Stimulated activated CD8-positive, alpha-beta memory T cell treated with anti-CD3 and anti-CD28 coated beads, Interleukin-2, amount 100 ng/mL, for 1 hour (primary cell): ENCODE measurements around the gene ZNF211.

Source experiments
- DNase-seq, 2 donors: peaks; one replicate each; pipeline ENCODE4 v3.0.0-alpha.2; 2020; ENCODE audit warnings: low read depth in 2 of 2

ZNF211 gene

GRCh38 chr19:57632987-57633831 is at the start of gene ZNF211:
TSS of gene ZNF211 (plus strand) at chr19:57633168. CDS start at chr19:57633347, 179 bp downstream.
- peak; percentile 70 to 75 for DNase-seq

- peak; percentile 69 to 70 for DNase-seq
Observed at GRCh38 chr19:57583521-57584416, 49.2 kb upstream of the ZNF211 start, which contains the start of gene ZIK1. TSS of gene ZIK1 (plus strand) at chr19:57584145. CDS start at chr19:57584357, 212 bp downstream.

GRCh38 chr19:57587529-57587928 is 45.4 kb upstream of the ZNF211 start:
- no peak for DNase-seq

GRCh38 chr19:57599377-57599760 is 33.6 kb upstream of the ZNF211 start:
- DNase-seq: no peak

- peak; percentile 64 to 77 for DNase-seq
Observed at GRCh38 chr19:57599761-57600383, 33.1 kb upstream of the ZNF211 start, which contains the start of gene ZNF530. TSS of gene ZNF530 (plus strand) at chr19:57599885. CDS start at chr19:57604346, 4,461 bp downstream.

DNA sequence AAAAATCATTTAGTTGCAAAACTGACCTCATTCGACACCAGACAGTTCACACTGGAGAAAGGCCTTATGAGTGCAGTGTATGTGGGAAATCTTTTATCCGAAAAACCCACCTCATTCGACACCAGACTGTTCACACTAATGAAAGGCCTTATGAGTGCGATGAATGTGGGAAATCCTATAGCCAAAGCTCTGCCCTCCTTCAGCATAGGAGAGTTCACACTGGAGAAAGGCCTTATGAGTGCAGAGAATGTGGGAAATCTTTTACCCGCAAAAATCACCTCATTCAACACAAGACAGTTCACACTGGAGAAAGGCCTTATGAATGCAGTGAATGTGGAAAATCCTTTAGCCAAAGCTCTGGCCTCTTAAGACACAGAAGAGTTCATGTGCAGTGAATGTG is 26.0 kb upstream of the ZNF211 start:
- DNase-seq: no peak

- no peak for DNase-seq
Observed at GRCh38 chr19:57611113-57611512, 21.9 kb upstream of the ZNF211 start.

DNA sequence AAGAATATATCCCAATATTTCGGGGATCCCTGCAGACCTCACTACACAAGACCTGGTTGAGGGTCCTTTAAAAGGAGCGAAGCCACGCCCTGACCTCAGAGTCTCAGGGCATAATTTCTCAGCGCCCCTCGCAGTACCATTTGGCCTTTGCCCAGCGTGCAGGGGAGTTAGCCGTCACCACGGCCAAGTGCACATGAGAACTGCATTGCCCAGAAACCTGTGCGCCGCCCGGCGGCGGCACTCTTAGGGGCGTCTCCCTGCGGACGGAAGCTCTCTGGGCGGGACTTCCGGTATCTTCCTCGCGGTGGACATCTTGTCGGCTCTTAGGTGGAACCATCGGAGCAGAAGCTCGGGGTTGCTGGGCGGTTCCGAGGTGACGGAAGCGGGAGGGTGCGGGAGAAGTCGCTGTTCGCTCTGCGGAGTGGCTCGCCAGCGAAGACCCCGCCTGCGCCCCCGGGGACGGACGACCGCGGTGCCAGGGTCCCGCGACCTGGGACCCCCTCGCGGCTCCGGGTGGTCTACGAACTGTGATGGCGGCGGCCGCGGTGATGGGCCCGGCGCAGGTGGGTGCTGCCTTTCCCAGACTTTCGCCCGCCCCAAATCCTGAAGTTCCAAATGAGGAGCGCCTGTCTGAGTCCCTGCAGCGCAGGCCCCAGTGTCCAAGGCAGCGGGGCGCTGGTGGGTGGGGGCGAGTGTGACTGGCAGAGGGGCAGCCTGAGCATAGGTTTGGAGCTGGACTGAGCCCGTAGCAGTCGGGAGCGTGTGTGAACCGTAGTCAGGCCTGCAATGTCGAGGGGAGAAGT is 18.8 kb upstream of the ZNF211 start, which contains the start of gene ZNF134:
Gene ZNF134 (plus strand): TSS at position 302 of the 803 bp plus-strand sequence. CDS start 5,227 bp downstream, outside the sequence.
- DNase-seq: peak; percentile 74 to 83

DNA sequence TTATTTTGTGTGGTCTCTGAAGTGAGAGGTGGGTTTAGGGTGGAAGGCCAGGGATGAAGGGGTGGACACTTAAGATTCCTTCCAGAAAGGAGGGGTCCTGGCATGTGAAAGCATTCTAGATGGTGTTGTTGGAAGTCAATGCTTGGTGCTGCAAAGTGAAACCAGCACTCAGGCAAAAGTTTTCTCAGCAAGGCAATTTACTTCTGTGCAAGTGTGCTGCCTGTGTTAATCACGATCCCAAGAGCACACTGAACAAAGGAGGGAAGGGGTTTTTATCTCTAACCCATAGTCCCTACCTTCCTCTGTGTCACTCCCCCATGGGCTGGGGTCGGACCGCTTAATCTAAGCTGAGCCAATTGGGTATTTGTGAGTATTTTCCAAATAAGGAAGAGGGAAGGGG is 17.6 kb upstream of the ZNF211 start:
- no peak for DNase-seq

GRCh38 chr19:57620673-57621348 is 12.2 kb upstream of the ZNF211 start:
- DNase-seq: no peak

DNA sequence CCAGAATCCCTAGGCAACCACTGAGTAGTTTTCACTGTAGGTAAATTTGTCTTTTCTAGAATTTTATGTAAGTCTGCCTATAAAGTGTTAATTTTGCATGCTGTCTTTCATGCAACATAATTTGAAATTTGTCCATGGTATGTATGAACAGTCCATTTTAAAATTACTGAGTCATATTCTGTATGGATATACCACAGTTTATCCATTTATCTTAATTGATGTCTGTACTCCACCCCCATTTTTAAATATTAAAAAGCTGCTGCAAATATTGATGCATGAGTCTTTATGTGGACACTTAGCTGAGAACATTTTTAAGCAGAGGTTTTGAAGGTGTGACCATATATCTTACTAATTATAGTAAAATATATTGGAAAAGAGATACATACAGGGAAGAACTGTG is 9.9 kb upstream of the ZNF211 start:
- DNase-seq: no peak

DNA sequence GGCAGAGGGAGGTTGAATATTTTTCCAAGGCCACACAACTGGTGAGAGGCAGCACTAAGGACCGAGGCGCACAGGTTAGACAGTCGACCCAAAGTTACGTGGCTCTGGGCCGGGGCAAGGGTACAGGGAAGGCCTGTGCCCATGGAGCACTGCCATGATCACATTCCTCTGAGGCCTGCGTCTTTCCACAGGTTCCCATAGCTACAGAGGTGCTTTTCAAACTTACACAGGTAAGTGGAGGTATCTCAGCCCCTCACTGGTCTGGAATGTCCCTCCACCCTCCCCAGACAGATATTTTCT is 814 bp downstream of the ZNF211 start:
- no peak for DNase-seq

- DNase-seq: no peak
Observed at GRCh38 chr19:57637379-57637778, 4.4 kb downstream of the ZNF211 start.

- no peak for DNase-seq
Observed at GRCh38 chr19:57641715-57642234, 8.8 kb downstream of the ZNF211 start.

DNA sequence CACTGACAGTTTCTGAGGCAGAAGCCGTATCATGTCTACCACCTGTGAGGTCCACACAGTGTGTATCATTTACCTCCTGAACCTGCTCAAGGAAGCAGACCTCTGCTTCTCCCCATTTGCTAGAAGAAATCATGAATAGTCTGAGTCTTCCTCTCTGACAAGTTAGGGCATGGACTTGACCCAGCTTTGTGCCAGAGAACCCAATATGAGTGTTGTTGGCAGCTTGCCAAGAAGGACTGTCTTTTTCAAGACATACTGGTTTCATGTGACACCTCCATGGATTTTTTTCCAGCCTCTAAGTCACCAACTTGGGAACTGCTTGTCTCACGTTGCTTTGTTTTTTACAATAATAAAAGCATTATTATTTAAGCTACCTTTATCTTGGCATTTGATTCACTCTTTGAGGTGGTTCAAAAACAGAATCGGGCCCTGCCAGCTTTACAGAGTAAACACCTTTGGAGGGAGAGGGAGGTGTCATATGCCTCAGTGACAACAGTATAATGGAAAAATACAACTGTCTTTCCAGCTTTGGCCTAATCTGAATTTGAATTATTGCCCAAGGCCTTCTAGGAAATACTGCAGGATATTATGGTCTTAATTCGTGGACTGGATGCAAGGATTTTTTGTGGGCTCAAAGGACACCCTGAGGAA is 9.6 kb downstream of the ZNF211 start:
- no peak for DNase-seq

- DNase-seq: no peak
Observed at GRCh38 chr19:57643734-57644133, 10.8 kb downstream of the ZNF211 start.

DNA sequence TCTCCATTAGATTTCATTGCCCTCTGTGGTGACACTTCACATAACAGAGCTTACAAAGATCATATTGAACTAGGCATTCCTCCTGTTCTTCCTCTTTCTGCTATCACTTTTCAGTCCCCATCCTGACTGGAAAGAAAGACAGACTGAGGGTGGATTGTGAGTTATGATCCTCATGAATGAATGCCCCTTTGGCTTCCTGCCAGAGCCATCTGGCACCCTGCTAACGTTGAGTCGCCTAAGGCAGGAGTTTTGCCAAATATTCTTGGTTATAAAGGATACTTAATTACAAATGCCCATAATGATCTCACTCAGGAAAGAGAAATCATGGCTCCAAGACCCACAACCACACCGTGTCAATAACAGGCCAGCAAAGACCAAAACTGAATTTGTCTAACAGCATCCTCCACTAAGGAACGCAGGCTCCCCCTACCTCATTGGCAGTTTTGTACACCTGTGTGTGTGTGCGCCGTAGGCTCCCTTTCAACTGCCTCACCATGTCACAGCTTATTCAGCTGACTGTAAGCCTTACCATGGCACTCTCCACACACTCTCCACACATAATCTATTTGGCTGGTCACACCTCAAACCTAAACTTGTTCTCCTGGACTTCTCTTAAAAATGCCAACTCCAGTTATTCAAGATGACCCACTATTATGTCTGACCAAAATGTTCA is 15.5 kb downstream of the ZNF211 start:
- DNase-seq: no peak

- no peak for DNase-seq
Observed at GRCh38 chr19:57651654-57651996, 18.7 kb downstream of the ZNF211 start.

DNA sequence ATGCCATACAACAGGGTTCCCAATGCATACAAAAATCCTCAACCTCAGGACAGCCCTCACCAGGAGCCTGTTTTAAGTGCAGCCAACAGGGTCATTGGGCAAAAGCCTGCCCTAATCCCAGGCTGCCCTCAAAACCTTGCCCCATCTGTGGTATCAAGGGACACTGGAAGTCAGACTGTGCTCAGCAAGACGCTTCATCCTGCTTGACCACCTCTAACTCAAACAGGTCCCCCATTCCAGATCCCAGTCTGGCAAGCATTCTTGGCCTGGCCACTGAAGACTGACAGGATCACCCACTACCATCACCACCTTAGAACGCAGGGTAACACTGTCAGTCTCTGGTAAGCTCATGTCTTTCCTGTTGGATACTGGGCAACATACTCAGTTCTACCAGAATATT is 20.7 kb downstream of the ZNF211 start:
- no peak for DNase-seq
